22Rv1 (cell line): ENCODE data around the gene PALD1.

Experiments used
- ZFX ChIP-seq: fragments of 450-650 bp; IDR thresholded peaks from 2 replicates; pipeline ENCODE4 v1.6.1; 2017; ENCODE audit warnings: antibody characterized with exemption, borderline replicate concordance
- TF ChIP-seq, protein P1 (sequence below): fragments of 450-650 bp; IDR thresholded peaks from 2 replicates; pipeline ENCODE4 v1.5.1; 2017; ENCODE audit warnings: mild to moderate bottlenecking

DNA sequence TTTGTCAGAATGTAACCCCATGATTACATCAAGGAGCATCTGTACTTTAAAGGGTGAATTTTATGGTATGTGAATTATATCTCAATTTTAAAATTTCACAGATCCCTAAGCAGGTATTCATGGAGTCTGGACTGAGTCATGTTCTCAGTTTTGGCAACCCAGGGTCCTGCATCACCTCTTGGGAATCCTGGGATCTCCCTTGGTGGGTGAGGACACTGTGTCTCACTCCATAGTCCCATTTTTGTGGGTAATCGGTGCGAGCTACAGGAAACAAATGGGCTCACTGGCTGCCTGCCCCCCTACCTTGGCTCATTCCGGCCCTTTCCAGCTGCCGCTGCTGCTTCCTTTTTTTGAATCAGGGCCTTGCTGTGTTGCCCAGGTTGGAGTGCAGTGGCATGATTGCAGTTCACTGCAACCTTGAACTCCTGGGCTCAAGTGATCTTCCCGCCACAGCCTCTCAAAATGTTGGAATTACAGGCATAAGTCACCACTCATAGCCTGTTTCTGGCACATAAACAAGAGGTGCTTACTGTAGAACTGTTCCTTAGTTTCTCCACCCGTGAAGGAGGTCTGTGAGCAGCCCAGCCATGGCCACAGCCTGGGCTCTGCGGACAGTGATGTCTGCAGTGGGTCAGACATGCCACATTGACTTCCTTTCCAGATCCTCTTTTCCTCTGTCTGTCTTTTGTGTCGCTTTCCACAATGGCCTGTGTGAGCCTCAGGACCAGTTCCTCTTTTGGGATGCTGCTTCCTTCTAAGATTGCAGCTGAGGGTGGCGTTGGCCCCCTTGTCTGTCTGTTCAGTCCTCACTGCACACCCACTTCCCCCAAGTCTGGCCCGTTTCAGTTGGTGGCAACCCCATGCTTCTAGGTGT is 14.5 kb downstream of the PALD1 start:
- TF ChIP-seq, protein P1, sequence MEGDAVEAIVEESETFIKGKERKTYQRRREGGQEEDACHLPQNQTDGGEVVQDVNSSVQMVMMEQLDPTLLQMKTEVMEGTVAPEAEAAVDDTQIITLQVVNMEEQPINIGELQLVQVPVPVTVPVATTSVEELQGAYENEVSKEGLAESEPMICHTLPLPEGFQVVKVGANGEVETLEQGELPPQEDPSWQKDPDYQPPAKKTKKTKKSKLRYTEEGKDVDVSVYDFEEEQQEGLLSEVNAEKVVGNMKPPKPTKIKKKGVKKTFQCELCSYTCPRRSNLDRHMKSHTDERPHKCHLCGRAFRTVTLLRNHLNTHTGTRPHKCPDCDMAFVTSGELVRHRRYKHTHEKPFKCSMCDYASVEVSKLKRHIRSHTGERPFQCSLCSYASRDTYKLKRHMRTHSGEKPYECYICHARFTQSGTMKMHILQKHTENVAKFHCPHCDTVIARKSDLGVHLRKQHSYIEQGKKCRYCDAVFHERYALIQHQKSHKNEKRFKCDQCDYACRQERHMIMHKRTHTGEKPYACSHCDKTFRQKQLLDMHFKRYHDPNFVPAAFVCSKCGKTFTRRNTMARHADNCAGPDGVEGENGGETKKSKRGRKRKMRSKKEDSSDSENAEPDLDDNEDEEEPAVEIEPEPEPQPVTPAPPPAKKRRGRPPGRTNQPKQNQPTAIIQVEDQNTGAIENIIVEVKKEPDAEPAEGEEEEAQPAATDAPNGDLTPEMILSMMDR, result no peak
- TF ChIP-seq ZFX, result no peak
